ENCODE data around the gene TUSC2.
A peak's percentile ranks its signal among the peaks of the same experiment; 100 is the strongest.

Gene TUSC2

GRCh38 chr3:50321336-50322114, 6.5 kb downstream of the TUSC2 start:
- TF ChIP-seq CTCF (IDR thresholded peaks at IDR 0.05) (peak; percentile 73), ZFX (IDR thresholded peaks at IDR 0.05; ENCODE audit: borderline replicate concordance) (no peak)
- peak overlapping the region; percentile 85 for H3K27ac ChIP-seq

- H3K27ac ChIP-seq: peak overlapping the region; percentile 85
- TF ChIP-seq ZFX (IDR thresholded peaks at IDR 0.05; ENCODE audit: borderline replicate concordance) (no peak), CTCF (IDR thresholded peaks at IDR 0.05) (no peak)
Observed at GRCh38 chr3:50320853-50321335, 7.1 kb downstream of the TUSC2 start.

- TF ChIP-seq ZFX (IDR thresholded peaks at IDR 0.05; ENCODE audit: borderline replicate concordance) (no peak), CTCF (IDR thresholded peaks at IDR 0.05) (no peak; the same call in 1 of the 2 replicates)
- H3K27ac ChIP-seq: peak overlapping the region; percentile 85
Observed at GRCh38 chr3:50319894-50320625, 8.0 kb downstream of the TUSC2 start.

GRCh38 chr3:50319181-50319893, 8.7 kb downstream of the TUSC2 start:
- TF ChIP-seq CTCF (IDR thresholded peaks at IDR 0.05) (no peak), ZFX (IDR thresholded peaks at IDR 0.05; ENCODE audit: borderline replicate concordance) (no peak)
- peak overlapping the region; percentile 85; the same call in 1 of the 2 replicates for H3K27ac ChIP-seq

GRCh38 chr3:50318615-50319014, 9.4 kb downstream of the TUSC2 start:
- TF ChIP-seq ZFX (IDR thresholded peaks at IDR 0.05; ENCODE audit: borderline replicate concordance) (no peak), CTCF (IDR thresholded peaks at IDR 0.05) (no peak)
- H3K27ac ChIP-seq: no peak overlapping the region

- no peak overlapping the region for H3K27ac ChIP-seq
- TF ChIP-seq CTCF (IDR thresholded peaks at IDR 0.05): no peak
- TF ChIP-seq ZFX (IDR thresholded peaks at IDR 0.05; ENCODE audit: borderline replicate concordance): no peak
Observed at GRCh38 chr3:50318163-50318562, 9.9 kb downstream of the TUSC2 start.
